ENCODE results near the gene BRF1.

Gene BRF1

GRCh38 chr14:105229099-105229655, 71.6 kb downstream of the BRF1 start:
- no peak for DNase-seq (ENCODE audit: low read depth in 2 of 2)

- no peak for DNase-seq (ENCODE audit: low read depth in 2 of 2)
Measured at GRCh38 chr14:105228562-105228961, 72.2 kb downstream of the BRF1 start.

GRCh38 chr14:105227346-105227745, 73.5 kb downstream of the BRF1 start:
- no peak for DNase-seq (ENCODE audit: low read depth in 2 of 2)

GRCh38 chr14:105226198-105226597, 74.6 kb downstream of the BRF1 start:
- DNase-seq (ENCODE audit: low read depth in 2 of 2), result no peak

GRCh38 chr14:105224845-105225570, 75.8 kb downstream of the BRF1 start:
- no peak for DNase-seq (ENCODE audit: low read depth in 2 of 2)

GRCh38 chr14:105223770-105224544, 76.8 kb downstream of the BRF1 start:
- DNase-seq (ENCODE audit: low read depth in 2 of 2), result no peak

GRCh38 chr14:105223260-105223659, 77.5 kb downstream of the BRF1 start:
- DNase-seq (ENCODE audit: low read depth in 2 of 2), result no peak

GRCh38 chr14:105221598-105222178, 79.1 kb downstream of the BRF1 start:
- DNase-seq (ENCODE audit: low read depth in 2 of 2), result no peak

- DNase-seq (ENCODE audit: low read depth in 2 of 2), result no peak
Measured at GRCh38 chr14:105220699-105221597, 79.9 kb downstream of the BRF1 start.

GRCh38 chr14:105219753-105220152, 81.0 kb downstream of the BRF1 start:
- no peak for DNase-seq (ENCODE audit: low read depth in 2 of 2)

- no peak for DNase-seq (ENCODE audit: low read depth in 2 of 2)
Measured at GRCh38 chr14:105219043-105219612, 81.7 kb downstream of the BRF1 start.

GRCh38 chr14:105218611-105219010, 82.2 kb downstream of the BRF1 start:
- DNase-seq (ENCODE audit: low read depth in 2 of 2), result no peak

- no peak for DNase-seq (ENCODE audit: low read depth in 2 of 2)
Measured at GRCh38 chr14:105217774-105218173, 83.0 kb downstream of the BRF1 start.

GRCh38 chr14:105216490-105217247, 84.1 kb downstream of the BRF1 start:
- no peak for DNase-seq (ENCODE audit: low read depth in 2 of 2)

GRCh38 chr14:105215602-105216001, 85.2 kb downstream of the BRF1 start:
- DNase-seq (ENCODE audit: low read depth in 2 of 2), result no peak

- no peak for DNase-seq (ENCODE audit: low read depth in 2 of 2)
Measured at GRCh38 chr14:105214324-105214915, 86.4 kb downstream of the BRF1 start.

- DNase-seq (ENCODE audit: low read depth in 2 of 2), result no peak
Measured at GRCh38 chr14:105213361-105213760, 87.4 kb downstream of the BRF1 start.

GRCh38 chr14:105212541-105213300, 88.1 kb downstream of the BRF1 start:
- no peak for DNase-seq (ENCODE audit: low read depth in 2 of 2)

GRCh38 chr14:105211758-105212089, 89.1 kb downstream of the BRF1 start:
- no peak for DNase-seq (ENCODE audit: low read depth in 2 of 2)

Data from stimulated activated CD4-positive, alpha-beta T cell treated with anti-CD3 and anti-CD28 coated beads, Interleukin-12 subunit alpha, Interleukin-12 subunit beta, amount 100 ng/mL, for 24 hours (primary cell).